Right lobe of liver (tissue), 4 donors: ENCODE data around the gene EXOC4.

ENCODE experiments used
- POLR2A ChIP-seq: fragments of 450-650 bp; IDR thresholded peaks from one replicate; pipeline ENCODE4 v1.6.1; 2017; ENCODE audit warnings: antibody characterized with exemption, mild to moderate bottlenecking
- TF ChIP-seq, protein P1 (sequence below), 4 donors: fragments of 200-600 bp in 3 of 4; fragments of 450-650 bp in 1 of 4; IDR thresholded peaks; one replicate each; pipeline versions ENCODE4 v1.5.1 to v1.8.0; 2016 to 2022; ENCODE audit warnings: antibody characterized with exemption in 4 of 4, mild to moderate bottlenecking in 2 of 4
- donor health status: DM: no; HTN: no; CAD: no.
- donor health status: DM: no; HTN: no; CAD: no.
- donor health status: DM: no; HTN: yes; CAD: no.

DNA sequence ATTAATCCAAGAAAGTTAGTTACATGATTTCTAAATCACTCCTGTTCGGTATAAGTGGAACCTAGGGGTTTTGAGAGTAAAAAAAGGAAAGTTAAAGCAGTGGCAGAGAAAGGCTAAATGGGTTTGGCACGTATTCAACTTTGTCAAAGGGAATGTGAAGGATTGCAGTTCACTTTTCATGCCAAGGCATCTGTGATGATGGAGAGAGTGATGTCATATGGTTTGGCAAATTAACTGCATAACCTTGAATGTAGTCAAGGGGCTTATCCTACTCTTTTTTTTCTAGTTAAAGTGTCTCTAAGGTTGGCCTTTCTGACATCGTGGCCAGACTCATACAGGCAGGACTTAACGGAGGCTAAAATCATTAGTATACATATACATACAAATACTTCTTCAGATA lies 277.8 kb downstream of the EXOC4 start:
- TF ChIP-seq, protein P1, sequence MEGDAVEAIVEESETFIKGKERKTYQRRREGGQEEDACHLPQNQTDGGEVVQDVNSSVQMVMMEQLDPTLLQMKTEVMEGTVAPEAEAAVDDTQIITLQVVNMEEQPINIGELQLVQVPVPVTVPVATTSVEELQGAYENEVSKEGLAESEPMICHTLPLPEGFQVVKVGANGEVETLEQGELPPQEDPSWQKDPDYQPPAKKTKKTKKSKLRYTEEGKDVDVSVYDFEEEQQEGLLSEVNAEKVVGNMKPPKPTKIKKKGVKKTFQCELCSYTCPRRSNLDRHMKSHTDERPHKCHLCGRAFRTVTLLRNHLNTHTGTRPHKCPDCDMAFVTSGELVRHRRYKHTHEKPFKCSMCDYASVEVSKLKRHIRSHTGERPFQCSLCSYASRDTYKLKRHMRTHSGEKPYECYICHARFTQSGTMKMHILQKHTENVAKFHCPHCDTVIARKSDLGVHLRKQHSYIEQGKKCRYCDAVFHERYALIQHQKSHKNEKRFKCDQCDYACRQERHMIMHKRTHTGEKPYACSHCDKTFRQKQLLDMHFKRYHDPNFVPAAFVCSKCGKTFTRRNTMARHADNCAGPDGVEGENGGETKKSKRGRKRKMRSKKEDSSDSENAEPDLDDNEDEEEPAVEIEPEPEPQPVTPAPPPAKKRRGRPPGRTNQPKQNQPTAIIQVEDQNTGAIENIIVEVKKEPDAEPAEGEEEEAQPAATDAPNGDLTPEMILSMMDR (IDR thresholded peaks at IDR 0.05), result no peak
- no peak for TF ChIP-seq POLR2A
